ENCODE data around the gene NT5C3A.

DNA sequence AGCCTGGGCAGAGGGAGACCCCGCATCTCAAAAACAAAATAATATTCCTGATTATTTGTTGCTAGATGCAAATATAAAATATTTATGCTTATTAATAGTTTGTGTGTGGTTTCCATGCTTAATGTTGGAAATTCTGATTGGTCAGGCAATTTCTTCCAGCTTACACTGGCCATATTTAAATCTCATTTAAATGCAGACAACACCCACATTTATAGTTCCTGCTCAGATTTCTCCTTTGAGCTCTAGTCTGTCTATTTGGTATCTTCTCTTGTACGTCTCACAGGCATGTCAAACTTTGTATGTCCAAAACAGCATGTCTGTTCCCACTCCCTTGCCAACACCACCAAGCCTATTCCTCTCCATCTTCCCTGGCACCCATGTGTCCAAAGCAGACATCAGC lies 52.8 kb downstream of the NT5C3A start:
- TF ChIP-seq, protein P1, sequence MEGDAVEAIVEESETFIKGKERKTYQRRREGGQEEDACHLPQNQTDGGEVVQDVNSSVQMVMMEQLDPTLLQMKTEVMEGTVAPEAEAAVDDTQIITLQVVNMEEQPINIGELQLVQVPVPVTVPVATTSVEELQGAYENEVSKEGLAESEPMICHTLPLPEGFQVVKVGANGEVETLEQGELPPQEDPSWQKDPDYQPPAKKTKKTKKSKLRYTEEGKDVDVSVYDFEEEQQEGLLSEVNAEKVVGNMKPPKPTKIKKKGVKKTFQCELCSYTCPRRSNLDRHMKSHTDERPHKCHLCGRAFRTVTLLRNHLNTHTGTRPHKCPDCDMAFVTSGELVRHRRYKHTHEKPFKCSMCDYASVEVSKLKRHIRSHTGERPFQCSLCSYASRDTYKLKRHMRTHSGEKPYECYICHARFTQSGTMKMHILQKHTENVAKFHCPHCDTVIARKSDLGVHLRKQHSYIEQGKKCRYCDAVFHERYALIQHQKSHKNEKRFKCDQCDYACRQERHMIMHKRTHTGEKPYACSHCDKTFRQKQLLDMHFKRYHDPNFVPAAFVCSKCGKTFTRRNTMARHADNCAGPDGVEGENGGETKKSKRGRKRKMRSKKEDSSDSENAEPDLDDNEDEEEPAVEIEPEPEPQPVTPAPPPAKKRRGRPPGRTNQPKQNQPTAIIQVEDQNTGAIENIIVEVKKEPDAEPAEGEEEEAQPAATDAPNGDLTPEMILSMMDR (conservative IDR thresholded peaks at IDR 0.05; ENCODE audit: low read length): no peak
- TF ChIP-seq EZH2phosphoT487 (IDR thresholded peaks at IDR 0.05; ENCODE audit: borderline replicate concordance): no peak
